Measurements from ENCODE around the gene AQP12B. TPM values are rescaled to one million over a fixed set of nuclear protein-coding genes. Genes with fewer than 3 reads are reported as not detected.
"Not testable (repeated sequence)": the region's sequence is repeated elsewhere in the genome, so short reads cannot be mapped to it uniquely, and the experiment has no call there.

AQP12B gene
- total RNA-seq, 2 experiments from 2014 or later: not detected

DNA sequence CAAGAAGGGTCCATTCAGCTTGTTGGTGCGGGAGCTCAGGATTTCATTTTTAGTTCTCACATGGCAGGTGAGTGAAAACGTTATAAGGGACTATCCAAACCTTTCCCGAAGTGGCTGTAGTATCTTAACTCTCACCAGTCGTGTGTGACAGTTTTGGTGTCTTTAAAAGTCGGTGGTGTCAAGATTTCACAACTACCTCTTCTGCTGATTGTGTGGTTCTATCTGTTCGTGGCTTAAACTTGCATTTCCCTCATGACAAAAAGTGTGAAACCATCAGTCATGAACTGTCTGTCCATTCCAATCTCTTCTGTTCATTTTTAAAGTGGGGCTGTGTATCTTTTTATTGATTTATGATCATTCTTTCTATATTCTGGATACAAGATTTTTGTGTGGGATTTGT lies 3.8 kb upstream of the AQP12B start:
- ChIA-PET POLR2A (no interaction called here), CTCF (no interaction called here)

DNA sequence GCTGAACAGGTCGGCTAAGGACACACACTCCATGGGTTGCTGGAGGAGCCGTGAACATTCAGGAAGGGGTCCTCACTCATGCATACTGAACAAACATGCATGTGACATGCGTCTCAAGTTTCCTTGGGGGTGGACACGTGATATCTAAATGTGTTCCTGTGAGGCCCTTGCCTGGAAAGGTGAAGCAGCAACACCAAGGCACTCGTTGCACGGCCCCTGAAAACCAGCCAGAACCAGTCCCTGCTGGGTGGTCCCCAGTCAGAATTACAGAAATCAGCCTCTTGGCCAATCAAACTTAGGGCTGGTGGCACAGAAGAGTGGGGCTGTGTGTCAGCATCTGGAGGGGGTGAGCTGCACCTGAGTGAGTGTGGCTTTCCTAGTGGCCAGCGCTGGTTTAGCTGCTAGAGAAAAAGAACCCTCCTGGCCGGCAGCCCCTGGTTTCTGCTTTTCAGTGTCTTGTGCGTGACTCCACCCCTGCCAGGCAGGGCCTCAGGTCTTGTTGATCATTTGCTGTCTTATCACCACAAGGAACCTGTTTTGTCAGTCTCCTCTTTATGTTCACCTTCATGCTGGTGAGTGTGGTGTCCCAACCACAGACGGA lies 3.2 kb upstream of the AQP12B start:
- ChIA-PET POLR2A (no interaction called here), CTCF (no interaction called here)

DNA sequence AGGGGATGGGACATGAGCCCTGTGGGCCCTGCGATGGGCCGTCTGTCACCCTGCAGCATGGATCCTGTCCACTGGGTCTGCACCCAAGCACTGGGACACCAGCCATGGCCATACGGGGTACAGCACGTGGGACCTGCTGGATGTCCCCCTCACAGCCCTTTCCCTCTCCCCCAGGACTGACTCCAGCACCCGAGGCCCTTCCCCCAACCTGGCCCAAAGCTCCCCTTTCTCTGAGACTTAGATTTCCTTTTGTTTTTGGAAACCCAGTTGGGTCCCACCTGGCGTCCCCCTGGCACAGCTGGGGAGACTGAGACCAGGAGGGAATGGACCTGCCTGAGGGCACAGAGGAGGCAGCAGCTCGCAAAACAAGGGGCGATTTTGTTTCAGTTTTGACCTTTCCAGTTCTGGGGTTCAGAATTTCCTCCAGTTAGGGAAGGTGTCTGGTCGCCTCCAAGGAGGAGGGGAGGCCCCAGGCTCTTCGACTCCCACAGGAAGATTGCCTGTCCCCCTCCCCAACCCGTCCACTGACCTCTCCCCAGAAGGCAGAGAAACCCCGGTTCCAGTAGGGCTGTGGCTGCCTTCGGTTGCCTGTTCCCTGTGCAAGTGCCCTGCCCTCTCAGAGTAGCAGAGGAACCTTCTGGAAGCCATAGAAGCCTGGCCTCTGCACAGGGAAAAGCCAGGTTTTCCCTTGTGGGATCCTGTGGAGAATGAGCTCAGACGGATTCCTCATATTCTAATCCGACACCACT lies 1.5 kb upstream of the AQP12B start:
- POLR2A ChIA-PET, CTCF ChIA-PET: not testable (repeated sequence)

DNA sequence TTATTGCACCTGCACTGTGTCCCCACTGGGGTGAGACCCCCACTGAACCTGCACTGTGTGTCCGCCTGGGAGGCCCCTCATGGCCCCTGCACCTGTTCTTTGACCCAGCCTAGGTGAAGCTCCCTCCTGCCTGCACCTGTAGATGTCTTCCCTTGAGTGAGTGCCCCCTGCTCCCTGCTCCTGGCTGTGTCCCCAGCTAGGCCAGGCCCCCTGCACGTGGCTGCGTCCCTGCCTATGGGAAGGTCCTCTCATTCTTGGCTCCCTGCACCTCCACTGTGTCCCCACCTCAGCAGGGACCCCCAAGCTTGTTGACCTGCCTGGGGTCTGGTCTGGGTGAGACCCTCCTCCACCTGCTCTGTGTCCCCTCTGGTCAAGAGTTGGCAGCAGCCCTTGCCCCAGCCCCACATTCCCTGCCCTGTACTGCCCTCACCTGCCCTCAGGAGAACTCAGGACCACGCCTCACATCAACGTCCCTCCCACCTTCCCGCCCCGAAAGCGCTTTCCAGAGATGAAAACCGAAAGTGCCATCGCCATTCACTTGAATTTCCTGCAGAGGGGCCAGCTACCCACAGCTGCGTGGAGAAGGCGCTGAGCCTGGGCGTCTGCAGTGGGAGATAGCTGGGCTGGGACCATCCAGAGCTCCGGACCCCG lies 769 bp upstream of the AQP12B start:
- POLR2A ChIA-PET, CTCF ChIA-PET: not testable (repeated sequence)

DNA sequence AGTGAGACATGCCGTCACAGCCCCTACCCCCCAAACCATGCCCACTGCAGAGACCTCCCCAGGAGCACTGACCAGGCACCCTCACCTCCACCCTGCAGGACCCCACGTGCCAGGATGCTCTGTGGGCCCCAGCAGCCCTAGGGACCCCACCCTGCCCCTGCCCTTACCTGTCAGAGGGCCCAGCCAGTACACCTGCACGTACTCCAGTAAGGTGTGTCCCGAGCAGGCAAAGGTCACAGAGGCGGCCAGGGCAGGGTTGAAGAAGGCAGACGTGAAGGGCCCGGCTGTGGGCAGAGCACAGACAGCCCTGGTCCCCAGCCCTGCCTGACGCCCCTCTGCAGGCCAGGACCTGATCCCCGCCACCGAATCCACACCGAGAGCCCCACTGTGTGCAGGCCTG lies 2.5 kb downstream of the AQP12B start:
- CTCF ChIA-PET, POLR2A ChIA-PET: not testable (repeated sequence)

DNA sequence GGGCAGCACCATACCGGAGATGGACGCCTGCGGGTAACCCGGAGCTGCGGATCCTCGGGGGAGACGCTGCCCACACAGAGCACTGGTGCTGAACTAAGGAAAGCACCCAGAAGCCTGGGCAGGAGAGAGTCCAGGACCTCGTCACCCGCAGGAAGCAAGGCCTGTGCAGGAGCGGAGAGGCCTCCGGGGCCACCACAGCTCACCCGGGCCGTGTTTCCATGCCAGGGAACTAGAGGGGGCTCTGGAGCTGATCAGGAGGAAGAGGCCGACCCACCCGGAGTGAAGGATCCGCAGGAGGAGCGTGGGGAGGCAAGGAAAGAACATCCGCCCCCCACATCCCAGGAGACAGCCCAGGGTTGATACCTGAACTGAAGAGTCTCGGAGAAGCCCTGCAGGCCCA lies 3.8 kb downstream of the AQP12B start:
- POLR2A ChIA-PET, CTCF ChIA-PET: not testable (repeated sequence)

DNA sequence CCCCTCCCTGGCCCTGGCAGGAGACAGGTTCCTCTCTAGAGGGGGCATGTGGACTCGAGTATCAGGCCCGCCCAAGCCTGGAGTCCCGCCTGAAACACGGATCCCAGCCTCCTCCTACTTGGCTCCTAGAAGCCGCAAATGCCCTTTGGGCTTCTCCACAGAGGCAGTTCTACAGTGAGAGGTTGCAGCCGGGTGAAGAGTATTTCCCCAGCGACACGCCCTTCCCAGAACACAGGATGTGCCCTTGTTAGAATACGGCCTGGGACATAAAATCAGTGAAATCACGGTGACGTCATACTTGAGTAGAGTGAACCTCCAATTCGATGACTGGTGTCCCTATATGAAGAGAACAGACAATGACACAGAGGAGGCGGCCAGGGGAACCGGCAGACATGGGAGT lies 4.6 kb downstream of the AQP12B start:
- CTCF ChIA-PET: not testable (repeated sequence)

DNA sequence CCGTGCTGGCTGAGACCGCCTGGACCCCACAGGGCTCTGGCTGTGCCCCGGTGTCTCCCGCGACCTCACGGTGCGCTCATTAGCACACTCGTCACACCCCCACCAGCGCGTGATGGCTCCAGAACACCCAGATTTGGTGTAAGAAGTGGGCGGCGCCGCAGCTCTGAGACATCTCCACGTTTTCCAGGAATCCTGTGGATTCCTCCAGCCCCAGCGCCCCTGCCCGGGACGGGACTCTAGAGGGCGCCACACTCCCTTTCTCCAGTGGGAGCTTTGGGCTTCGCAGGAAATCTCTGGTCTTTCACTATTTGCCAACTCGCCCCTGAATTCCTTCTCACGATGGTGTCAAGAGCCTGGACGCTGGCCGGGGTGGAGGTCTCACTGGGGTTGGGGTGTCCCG lies 7.3 kb downstream of the AQP12B start:
- CTCF ChIA-PET, POLR2A ChIA-PET: not testable (repeated sequence)

More for the DNA sequence above, 4.6 kb downstream of the AQP12B start:
- POLR2A ChIA-PET: not testable (repeated sequence)

DNA sequence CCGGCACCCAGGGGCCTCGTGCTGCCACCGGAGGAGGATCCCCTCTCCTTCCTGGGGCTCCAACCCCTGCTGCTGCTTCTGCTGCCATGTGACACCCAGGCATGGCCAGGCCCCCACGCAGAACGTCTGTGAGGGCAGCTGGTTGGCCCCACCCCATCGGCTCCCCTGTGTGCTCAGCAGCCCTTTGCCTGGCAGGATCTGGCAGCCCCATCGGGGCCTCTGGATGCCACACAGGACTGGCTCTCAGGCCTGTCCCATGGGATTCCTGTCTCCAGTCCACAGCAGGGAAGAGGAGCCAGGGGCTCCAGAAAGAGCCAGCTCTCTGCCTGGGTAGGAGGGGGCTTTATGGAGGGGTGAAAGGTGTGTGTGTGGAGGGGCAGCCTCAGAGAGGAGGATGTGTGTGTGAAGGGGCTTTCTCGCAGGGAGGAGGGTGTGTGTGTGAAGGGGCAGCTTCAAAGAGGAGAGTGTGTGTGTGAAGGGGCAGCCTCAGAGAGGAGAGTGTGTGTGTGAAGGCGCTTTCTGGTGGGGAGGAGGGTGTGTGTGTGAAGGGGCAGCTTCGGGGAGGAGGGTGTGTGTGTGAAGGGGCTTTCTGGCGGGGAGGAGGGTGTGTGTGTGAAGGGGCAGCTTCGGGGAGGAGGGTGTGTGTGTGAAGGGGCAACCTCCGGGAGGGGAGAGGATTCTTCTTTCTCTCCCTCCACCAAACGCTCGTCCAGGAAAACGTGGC lies 8.1 kb downstream of the AQP12B start:
- POLR2A ChIA-PET, CTCF ChIA-PET: not testable (repeated sequence)

DNA sequence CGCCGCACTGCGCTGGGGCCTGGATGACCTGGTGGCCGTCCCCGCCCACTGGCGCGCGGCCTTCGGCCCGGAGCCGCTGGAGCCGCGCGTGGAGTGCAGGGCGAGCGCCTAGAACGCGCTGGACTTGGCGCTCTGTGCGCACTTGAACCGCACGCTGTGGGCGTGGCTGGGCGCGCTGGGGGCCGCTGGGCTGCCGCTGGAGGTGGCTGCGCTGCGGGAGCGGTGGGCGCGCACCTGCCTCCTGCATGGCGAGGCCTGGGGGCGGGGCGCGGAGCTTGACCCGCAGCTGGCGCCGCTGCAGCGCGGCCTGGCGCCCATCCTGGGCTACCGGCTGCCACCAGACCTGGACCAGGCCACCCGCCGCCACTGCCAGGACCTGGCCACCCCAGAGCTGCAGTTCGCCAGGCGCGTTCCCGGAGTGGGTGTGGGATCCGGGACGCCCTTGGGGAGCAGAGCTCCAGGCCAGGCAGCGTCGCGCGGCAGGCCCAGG lies 9.9 kb downstream of the AQP12B start:
- CTCF ChIA-PET: no interaction called here
- POLR2A ChIA-PET: no interaction called here

DNA sequence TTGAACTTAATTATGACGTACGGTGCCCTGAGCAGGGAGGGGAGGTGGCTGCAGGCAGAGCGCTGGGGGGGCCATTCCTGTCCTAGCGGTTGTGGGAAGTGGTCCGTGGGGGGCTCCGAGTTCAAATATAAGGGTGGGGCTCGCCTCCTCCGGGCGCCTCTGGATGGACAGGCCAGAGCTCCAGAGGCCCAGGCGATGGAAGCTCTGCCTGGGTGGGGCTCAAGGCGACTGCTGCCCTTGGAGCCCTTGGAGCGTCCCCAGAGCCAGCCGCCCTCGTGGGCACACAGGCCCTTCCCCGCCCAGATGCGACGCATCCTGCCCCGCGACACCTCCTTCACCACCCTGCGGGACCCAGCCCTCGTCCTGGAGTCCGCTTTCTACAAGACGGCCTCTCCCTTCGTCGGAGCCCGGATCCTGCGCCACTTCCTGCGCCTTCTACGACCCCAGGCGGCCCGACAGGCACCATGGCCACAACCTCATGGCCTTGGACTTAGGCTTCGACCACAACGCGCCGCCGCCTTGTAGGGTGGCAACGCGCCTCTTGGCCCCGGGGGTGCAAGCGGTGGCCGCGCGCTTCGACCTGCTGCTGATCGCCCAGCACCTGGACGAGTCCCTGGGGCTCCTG lies 10.5 kb downstream of the AQP12B start:
- CTCF ChIA-PET: no interaction called here
- POLR2A ChIA-PET: no interaction called here

DNA sequence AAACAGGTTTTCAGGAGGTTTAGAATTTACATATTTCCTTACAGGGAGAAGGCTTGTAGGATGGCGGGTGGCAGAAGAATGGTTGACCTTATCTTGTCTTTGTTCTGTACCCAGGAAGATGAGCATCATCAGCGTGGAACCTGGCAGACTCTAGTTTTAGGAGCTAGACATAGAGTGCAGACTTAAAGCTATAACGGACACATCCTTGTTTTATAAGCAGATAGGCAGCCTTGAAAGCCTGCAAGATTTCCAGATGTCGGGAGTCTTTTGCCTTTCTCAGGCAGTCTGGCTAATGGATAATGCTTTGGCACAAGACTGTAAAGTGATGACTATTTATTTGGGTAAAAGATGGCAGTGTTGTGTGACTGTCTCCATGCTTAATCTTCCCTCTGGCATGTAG lies 11.7 kb downstream of the AQP12B start:
- POLR2A ChIA-PET: no interaction called here
- CTCF ChIA-PET: no interaction called here

DNA sequence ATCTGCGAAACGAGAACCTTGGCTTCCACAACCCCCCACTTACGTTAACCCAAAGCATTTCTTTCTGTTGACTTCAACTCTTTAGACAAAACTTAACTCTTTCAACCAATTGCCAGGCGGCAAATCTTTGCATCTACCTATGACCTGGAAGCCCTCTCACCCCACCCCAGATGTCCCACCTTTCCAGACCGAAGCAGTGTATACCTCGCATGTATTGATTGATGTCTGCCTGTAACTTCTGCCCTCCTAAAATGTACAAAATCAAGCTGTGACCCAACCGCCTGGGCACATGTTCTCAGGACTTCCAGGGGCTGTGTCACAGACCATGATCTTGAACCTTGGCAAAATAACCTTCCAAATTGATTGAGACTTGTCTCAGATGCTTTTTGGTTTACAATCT lies 12.3 kb downstream of the AQP12B start:
- ChIA-PET POLR2A (no interaction called here), CTCF (no interaction called here)

DNA sequence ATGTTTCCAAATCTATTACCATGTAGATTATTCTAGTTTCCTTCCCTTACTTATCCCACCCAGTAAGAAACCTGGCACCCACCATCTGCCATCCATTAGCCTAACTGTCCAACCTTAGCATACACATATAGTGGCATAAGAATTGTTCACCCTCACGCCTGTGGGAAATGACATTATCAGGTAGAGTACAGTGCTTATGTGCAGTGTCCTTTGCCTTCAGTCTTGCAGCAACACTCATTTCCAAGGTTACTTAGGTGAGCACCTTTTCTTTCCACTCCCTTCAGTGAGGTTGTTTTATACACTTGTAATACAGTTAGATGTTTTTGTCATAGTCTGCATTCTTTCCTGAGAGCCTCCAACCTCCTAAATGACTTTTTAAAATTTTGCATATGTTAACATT lies 18.1 kb downstream of the AQP12B start:
- ChIA-PET CTCF (no interaction called here), POLR2A (no interaction called here)

DNA sequence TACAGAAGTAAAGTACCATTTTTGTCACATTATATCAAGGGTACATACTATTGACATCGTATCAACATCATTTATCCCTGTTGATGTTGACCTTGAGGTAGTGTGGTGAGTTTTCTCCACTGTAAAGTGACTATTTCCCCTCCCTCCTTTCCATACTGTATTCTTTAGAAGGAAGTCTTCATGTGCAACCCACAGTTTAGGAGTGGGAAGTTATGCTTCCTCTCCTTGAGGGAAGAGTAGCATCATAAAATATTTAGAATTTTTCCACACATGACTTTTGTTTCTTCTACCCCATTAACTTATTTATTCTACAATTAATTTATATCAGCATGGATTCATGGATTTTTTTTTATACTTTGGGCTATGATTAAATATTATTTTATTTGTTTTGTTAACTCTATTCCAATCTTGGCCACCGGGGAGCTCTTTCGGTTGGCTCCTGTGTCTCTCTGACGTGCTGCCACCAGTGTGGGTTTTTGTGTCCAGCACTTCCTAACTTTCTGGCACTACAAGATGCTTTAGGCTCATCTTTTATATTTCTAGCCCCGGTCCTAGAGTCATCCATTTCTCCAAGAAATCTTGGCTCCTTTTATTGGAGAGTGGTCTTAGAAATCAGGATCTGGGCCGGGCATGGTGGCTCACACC lies 19.0 kb downstream of the AQP12B start:
- POLR2A ChIA-PET: no interaction called here
- CTCF ChIA-PET: no interaction called here

DNA sequence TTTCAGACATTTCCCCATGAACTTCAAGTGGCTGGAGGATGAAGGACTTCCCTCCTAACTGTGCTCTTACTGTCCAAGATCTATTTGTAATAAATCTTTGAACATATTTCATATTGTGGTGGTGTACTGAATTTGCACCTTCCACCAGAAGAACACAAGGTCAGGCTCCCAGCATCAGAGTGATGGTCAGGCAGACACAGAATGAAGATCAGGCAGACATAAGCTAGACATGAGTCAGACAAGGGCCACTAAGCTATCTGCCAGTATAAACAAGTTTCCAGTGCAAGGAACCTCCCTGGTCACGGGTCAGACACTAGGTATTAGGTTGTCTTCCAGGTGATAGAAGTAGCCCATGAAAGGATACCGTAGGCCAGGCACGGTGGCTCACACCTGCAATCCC lies 20.0 kb downstream of the AQP12B start:
- CTCF ChIA-PET: no interaction called here
- POLR2A ChIA-PET: no interaction called here

DNA sequence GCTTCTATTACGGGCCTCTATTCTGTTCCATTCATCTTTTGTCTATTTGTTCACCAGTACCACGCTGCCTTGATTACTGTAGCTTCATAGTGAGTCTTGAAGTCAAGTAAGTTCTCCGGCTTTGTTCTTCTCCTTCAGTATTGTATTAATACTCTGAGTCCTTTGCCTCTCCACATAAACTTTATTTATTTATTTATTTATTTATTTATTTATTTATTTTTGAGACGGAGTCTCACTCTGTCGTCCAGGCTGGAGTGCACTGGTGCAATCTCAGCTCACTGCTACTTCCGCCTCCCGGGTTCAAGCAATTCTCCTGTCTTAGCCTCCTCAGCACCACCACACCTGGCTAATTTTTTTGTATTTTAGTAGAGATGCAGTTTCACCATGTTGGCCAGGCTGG lies 22.8 kb downstream of the AQP12B start:
- CTCF ChIA-PET, POLR2A ChIA-PET: not testable (repeated sequence)

DNA sequence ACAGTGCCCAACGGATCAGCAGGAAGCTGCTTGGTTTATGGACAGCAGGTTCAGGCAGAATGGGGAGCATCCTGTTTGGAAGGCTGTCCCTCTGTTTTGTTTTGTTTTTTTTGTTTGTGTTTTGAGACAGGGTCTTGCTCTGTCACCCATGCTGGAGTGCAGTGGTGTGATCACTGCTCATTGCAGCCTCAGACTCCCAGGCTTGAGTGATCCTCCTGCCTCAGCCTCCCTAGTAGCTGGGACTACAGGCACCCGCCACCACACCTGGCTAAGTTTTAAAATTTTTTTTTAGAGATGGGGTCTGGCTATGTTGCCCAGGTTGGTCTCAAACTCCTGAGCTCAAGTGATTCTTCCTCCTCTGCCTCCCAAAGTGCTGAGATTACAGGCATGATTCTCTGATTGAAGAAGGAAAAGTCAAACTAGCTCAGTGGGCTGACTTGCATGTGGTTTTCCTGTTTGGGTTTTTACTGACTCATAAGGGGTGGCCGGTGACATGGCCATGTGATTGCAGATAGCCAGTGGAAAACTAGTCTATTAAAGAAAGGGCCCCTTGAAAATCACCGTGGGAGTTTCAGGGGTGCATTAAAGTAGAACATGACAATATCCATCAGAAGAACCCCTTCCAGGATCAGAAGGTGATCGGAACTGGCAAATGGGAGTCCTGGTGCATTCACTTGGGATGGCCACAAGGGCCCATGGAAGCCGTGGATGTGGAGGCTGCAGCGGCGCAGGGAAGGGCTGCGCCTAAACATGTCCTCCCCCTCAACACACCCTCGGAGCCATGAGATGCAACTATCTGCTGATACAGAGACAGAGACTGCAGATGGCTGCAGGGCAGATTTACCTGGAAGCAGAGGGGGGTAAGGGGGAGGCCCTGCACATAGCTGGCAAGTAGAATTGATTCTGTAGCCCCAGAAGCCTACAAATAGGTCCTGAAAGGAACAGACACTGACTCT lies 26.5 kb downstream of the AQP12B start:
- ChIA-PET CTCF (no interaction called here), POLR2A (no interaction called here)

DNA sequence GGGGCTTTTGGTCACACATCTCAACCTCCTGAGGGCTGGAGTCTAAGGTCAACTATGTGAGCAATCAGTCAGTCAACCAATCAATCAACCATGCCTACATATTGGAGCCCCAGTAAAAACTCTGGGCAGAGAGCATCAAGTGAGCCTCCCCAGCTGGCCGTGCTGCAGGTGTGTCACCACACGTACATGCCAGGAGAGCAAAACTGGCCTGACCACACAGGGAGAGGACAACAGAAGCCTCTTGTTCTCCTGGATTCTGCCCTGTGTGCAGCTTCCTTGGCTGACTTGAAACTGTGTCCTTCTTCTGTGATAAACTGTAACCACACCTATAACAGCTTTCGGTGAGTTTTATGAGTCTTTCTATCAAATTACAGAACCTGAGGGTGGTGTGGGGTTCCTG lies 31.5 kb downstream of the AQP12B start:
- ChIA-PET POLR2A (no interaction called here), CTCF (no interaction called here)

Data from activated CD8-positive, alpha-beta memory T cell treated with anti-CD3 and anti-CD28 coated beads for 36 hours (primary cell).